Measurements from ENCODE around the gene PAPSS1. TPM values are rescaled to one million over a fixed set of nuclear protein-coding genes. Genes with fewer than 3 reads are reported as not detected.

The PAPSS1 gene
- total and polyA plus RNA-seq, 4 experiments from 2014 or later, result 23.0 to 38.6 (median 28.7) TPM

DNA sequence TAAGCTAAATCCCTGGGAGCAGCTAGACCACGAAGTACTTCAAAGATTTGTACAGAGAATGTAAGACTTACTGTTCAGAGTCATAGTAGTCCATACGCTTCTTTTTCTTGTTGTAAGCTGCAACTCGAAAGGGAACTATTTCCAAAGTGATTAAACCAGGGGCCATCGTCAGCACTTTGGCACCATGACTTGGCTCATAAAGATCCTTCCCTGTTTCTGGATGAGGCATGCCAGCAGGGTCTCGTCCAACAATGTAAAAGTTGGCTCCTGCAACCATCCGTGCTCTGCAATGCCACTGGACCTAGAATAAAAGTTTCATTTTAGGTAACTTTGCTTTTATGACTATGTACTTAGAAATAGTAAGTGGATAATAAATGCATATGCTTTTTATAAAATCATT is 88.5 kb downstream of the PAPSS1 start:
- no peaks in the 10 kb centered on the region for H3K27me3 ChIP-seq (ENCODE audit: insufficient read depth, low read length)
- H3K27ac ChIP-seq (ENCODE audit: low read depth, low read length), result no peak overlapping the region
- peaks cover 36 to 43% of the 10 kb centered on the region in 2 donors for H3K36me3 Mint-ChIP-seq
- intact Hi-C loops (cut with micrococcal nuclease), result loop anchor here (10.0 kb wide), 1 partner anchor 63 kb away; no protein-coding TSS in a partner anchor
- H3K4me1 Mint-ChIP-seq, result no peaks in the 10 kb centered on the region
- H3K9me3 Mint-ChIP-seq, result no peaks in the 10 kb centered on the region
- H3K27me3 Mint-ChIP-seq, result no peaks in the 10 kb centered on the region
- CTCF ChIA-PET (ENCODE audit: partially characterized antibody), result no interaction called here
- no peaks in the 10 kb centered on the region for H3K36me3 ChIP-seq (ENCODE audit: insufficient read depth, low read length)
- H3K27ac Mint-ChIP-seq, result no peak overlapping the region
- no peaks in the 10 kb centered on the region for H3K9me3 ChIP-seq (ENCODE audit: control insufficient read depth in 1 of 2, low read length in 2 of 2)
- no peak for DNase-seq
- no peak overlapping the region for H3K4me3 Mint-ChIP-seq
- POLR2A ChIA-PET (ENCODE audit: partially characterized antibody), result no interaction called here
- H3K4me3 ChIP-seq (ENCODE audit: low read length in 2 of 2), result no peak overlapping the region
- H3K4me1 ChIP-seq (ENCODE audit: insufficient read depth, low read length), result no peaks in the 10 kb centered on the region

DNA sequence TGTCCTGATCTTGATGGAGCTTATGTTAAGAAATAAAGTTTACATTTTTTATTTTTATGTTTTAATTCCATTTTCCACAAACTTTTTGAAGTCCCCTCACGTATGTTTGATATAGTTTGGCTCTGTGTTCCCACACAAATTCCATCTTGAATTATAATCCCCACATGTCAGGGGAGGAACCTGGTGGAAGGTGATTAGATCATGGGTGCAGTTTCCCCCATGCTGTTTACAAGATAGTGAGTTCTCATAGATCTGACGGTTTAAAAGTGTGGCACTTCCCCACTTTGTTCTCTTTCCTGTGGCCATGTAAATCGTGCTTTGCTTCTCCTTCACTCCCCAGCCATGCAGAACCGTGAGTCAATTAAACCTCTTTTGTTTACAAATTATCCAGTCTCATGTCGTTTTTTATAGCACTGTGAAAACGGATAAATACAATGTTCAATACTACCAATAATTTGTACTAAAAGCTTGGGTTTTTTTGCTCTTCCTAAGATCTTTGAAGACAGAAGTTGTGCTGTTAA is 89.8 kb downstream of the PAPSS1 start:
- H3K27me3 Mint-ChIP-seq, result no peaks in the 10 kb centered on the region
- peaks cover 40 to 49% of the 10 kb centered on the region in 2 donors for H3K36me3 Mint-ChIP-seq
- Histone ChIP-seq H3K4me3 (ENCODE audit: low read length in 2 of 2) (no peak overlapping the region), H3K27ac (ENCODE audit: low read depth, low read length) (no peak overlapping the region), H3K27me3 (ENCODE audit: insufficient read depth, low read length) (no peaks in the 10 kb centered on the region), H3K4me1 (ENCODE audit: insufficient read depth, low read length) (no peaks in the 10 kb centered on the region), H3K9me3 (ENCODE audit: control insufficient read depth in 1 of 2, low read length in 2 of 2) (no peaks in the 10 kb centered on the region), H3K36me3 (ENCODE audit: insufficient read depth, low read length) (no peaks in the 10 kb centered on the region)
- H3K9me3 Mint-ChIP-seq, result no peaks in the 10 kb centered on the region
- no peaks in the 10 kb centered on the region for H3K4me1 Mint-ChIP-seq
- no peak for DNase-seq
- intact Hi-C loops (cut with micrococcal nuclease), result loop anchor here (10.0 kb wide), 1 partner anchor 65 kb away; no protein-coding TSS in a partner anchor
- CTCF ChIA-PET (ENCODE audit: partially characterized antibody), result no interaction called here
- H3K27ac Mint-ChIP-seq, result no peak overlapping the region
- no peak overlapping the region for H3K4me3 Mint-ChIP-seq
- POLR2A ChIA-PET (ENCODE audit: partially characterized antibody), result no interaction called here

GRCh38 chr4:107629318-107629717 is 90.7 kb downstream of the PAPSS1 start:
- Histone ChIP-seq H3K4me1 (ENCODE audit: insufficient read depth, low read length) (no peaks in the 10 kb centered on the region), H3K4me3 (ENCODE audit: low read length in 2 of 2) (no peak overlapping the region), H3K27me3 (ENCODE audit: insufficient read depth, low read length) (no peaks in the 10 kb centered on the region), H3K27ac (ENCODE audit: low read depth, low read length) (no peak overlapping the region), H3K9me3 (ENCODE audit: control insufficient read depth in 1 of 2, low read length in 2 of 2) (no peaks in the 10 kb centered on the region), H3K36me3 (ENCODE audit: insufficient read depth, low read length) (no peaks in the 10 kb centered on the region)
- no peak overlapping the region for H3K27ac Mint-ChIP-seq
- no peak for DNase-seq
- H3K4me1 Mint-ChIP-seq, result no peaks in the 10 kb centered on the region
- H3K9me3 Mint-ChIP-seq, result peaks cover 0 to 4% (median 0%) of the 10 kb centered on the region in 8 donors
- POLR2A ChIA-PET (ENCODE audit: partially characterized antibody), result no interaction called here
- intact Hi-C loops (cut with micrococcal nuclease), result no loop called here
- CTCF ChIA-PET (ENCODE audit: partially characterized antibody), result no interaction called here
- H3K4me3 Mint-ChIP-seq, result no peak overlapping the region
- peaks cover 48 to 56% of the 10 kb centered on the region in 2 donors for H3K36me3 Mint-ChIP-seq
- no peaks in the 10 kb centered on the region for H3K27me3 Mint-ChIP-seq

DNA sequence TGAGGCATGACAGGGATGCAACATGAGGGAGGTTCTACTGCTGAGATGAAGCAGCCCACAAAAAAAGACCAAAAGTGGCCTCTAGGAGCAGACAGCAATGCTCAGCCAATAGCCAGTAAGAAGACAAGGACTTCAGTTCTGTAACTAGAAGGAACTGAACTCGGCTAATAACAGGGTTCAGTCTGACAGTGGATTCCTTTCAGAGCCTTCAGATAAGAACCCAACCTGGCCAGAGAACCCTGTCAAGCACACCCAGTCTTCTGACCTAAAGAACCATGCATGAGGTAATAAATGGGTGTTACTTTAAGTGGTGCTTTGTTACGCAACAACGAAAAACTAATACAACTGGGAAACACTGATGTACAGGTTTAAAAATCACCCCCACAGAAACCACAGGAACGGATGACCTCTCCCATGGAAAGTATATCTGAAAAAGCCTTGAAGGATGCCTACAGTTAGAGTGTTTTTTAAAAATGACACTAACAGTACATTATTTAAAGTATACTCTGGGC is 94.6 kb downstream of the PAPSS1 start:
- no peak for DNase-seq
- H3K36me3 Mint-ChIP-seq, result peaks cover 48 to 68% of the 10 kb centered on the region in 2 donors
- intact Hi-C loops (cut with micrococcal nuclease), result no loop called here
- peaks cover 0 to 8% (median under 1%) of the 10 kb centered on the region in 4 donors for H3K4me1 Mint-ChIP-seq
- no peaks in the 10 kb centered on the region for H3K27me3 ChIP-seq (ENCODE audit: insufficient read depth, low read length)
- H3K9me3 Mint-ChIP-seq, result peaks cover 0 to 12% (median 5%) of the 10 kb centered on the region in 8 donors
- CTCF ChIA-PET (ENCODE audit: partially characterized antibody), result no interaction called here
- no peaks in the 10 kb centered on the region for H3K27me3 Mint-ChIP-seq
- H3K4me1 ChIP-seq (ENCODE audit: insufficient read depth, low read length), result no peaks in the 10 kb centered on the region
- POLR2A ChIA-PET (ENCODE audit: partially characterized antibody), result no interaction called here
- no peak overlapping the region for H3K27ac ChIP-seq (ENCODE audit: low read depth, low read length)
- H3K4me3 Mint-ChIP-seq, result no peak overlapping the region
- no peak overlapping the region for H3K27ac Mint-ChIP-seq
- H3K36me3 ChIP-seq (ENCODE audit: insufficient read depth, low read length), result no peaks in the 10 kb centered on the region
- no peak overlapping the region for H3K4me3 ChIP-seq (ENCODE audit: low read length in 2 of 2)
- H3K9me3 ChIP-seq (ENCODE audit: control insufficient read depth in 1 of 2, low read length in 2 of 2), result no peaks in the 10 kb centered on the region

DNA sequence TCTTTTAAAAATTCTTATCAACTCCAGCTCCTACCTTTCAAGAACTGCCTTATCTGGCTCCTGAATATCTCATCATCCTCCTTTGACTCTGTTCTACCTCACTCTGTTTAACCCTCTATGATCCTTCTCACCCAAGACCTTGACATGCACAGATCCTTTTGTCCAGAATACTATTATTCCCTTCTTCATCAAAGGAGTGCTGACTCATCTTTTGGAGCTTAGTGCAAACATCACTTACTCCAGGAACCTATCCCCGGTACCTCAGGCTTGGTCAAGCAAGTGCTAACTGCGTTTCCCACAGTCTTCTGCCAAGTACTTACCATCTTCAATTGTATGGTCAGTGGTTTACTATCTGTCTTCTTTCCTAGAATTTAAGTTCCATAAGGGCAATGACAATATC is 96.0 kb downstream of the PAPSS1 start:
- Mint-ChIP-seq H3K4me3 (no peak overlapping the region), H3K4me1 (peaks cover 0 to 8% (median under 1%) of the 10 kb centered on the region in 4 donors), H3K27ac (no peak overlapping the region), H3K36me3 (peaks cover 36 to 63% of the 10 kb centered on the region in 2 donors), H3K27me3 (no peaks in the 10 kb centered on the region), H3K9me3 (peaks cover 0 to 12% (median 5%) of the 10 kb centered on the region in 8 donors)
- no peaks in the 10 kb centered on the region for H3K36me3 ChIP-seq (ENCODE audit: insufficient read depth, low read length)
- no peaks in the 10 kb centered on the region for H3K9me3 ChIP-seq (ENCODE audit: control insufficient read depth in 1 of 2, low read length in 2 of 2)
- intact Hi-C loops (cut with micrococcal nuclease), result no loop called here
- H3K4me1 ChIP-seq (ENCODE audit: insufficient read depth, low read length), result no peaks in the 10 kb centered on the region
- H3K4me3 ChIP-seq (ENCODE audit: low read length in 2 of 2), result no peak overlapping the region
- DNase-seq, result no peak
- ChIA-PET POLR2A (ENCODE audit: partially characterized antibody) (no interaction called here), CTCF (ENCODE audit: partially characterized antibody) (no interaction called here)
- H3K27ac ChIP-seq (ENCODE audit: low read depth, low read length), result no peak overlapping the region
- H3K27me3 ChIP-seq (ENCODE audit: insufficient read depth, low read length), result no peaks in the 10 kb centered on the region

- CTCF ChIA-PET (ENCODE audit: partially characterized antibody), result no interaction called here
- no peaks in the 10 kb centered on the region for H3K36me3 ChIP-seq (ENCODE audit: insufficient read depth, low read length)
- no peaks in the 10 kb centered on the region for H3K27me3 Mint-ChIP-seq
- H3K36me3 Mint-ChIP-seq, result peaks cover 37 to 76% of the 10 kb centered on the region in 2 donors
- no peaks in the 10 kb centered on the region for H3K9me3 ChIP-seq (ENCODE audit: control insufficient read depth in 1 of 2, low read length in 2 of 2)
- no peak overlapping the region for H3K27ac Mint-ChIP-seq
- no peaks in the 10 kb centered on the region for H3K27me3 ChIP-seq (ENCODE audit: insufficient read depth, low read length)
- H3K9me3 Mint-ChIP-seq, result peaks cover 0 to 12% (median 5%) of the 10 kb centered on the region in 8 donors
- no peaks in the 10 kb centered on the region for H3K4me1 ChIP-seq (ENCODE audit: insufficient read depth, low read length)
- DNase-seq, result no peak
- POLR2A ChIA-PET (ENCODE audit: partially characterized antibody), result no interaction called here
- no peak overlapping the region for H3K27ac ChIP-seq (ENCODE audit: low read depth, low read length)
- H3K4me3 Mint-ChIP-seq, result no peak overlapping the region
- H3K4me3 ChIP-seq (ENCODE audit: low read length in 2 of 2), result no peak overlapping the region
- intact Hi-C loops (cut with micrococcal nuclease), result no loop called here
- peaks cover 0 to 11% (median 3%) of the 10 kb centered on the region in 4 donors for H3K4me1 Mint-ChIP-seq
These were observed 98.0 kb downstream of the PAPSS1 start for GRCh38 chr4:107622006-107622405.

DNA sequence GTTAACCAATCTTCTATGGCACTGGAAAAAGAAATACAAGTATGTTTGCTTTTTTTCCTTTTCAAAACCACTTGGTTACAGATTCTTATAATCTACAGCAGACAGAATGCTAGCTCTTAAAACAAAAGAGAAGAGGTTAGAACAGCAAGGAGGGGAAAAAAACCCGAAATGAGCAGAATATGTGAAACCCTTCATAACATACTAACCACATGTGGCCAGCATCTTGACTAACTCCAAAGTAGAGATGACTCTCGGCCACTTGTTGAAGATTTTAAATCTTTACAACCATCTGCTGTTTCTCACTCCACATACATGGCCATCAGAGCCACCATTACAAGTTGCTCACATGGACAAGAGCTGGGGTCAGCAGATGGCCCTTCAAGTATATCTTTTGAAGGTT is 100.3 kb downstream of the PAPSS1 start:
- Mint-ChIP-seq H3K27me3 (no peaks in the 10 kb centered on the region), H3K27ac (no peak overlapping the region), H3K4me1 (peaks cover 0 to 13% (median 3%) of the 10 kb centered on the region in 4 donors), H3K36me3 (peaks cover 39 to 81% of the 10 kb centered on the region in 2 donors), H3K9me3 (peaks cover 0 to 12% (median 5%) of the 10 kb centered on the region in 8 donors), H3K4me3 (no peak overlapping the region)
- Histone ChIP-seq H3K27ac (ENCODE audit: low read depth, low read length) (no peak overlapping the region), H3K9me3 (ENCODE audit: control insufficient read depth in 1 of 2, low read length in 2 of 2) (no peaks in the 10 kb centered on the region), H3K4me1 (ENCODE audit: insufficient read depth, low read length) (no peaks in the 10 kb centered on the region), H3K27me3 (ENCODE audit: insufficient read depth, low read length) (no peaks in the 10 kb centered on the region), H3K4me3 (ENCODE audit: low read length in 2 of 2) (no peak overlapping the region), H3K36me3 (ENCODE audit: insufficient read depth, low read length) (no peaks in the 10 kb centered on the region)
- DNase-seq, result no peak
- POLR2A ChIA-PET (ENCODE audit: partially characterized antibody), result no interaction called here
- intact Hi-C loops (cut with micrococcal nuclease), result no loop called here
- CTCF ChIA-PET (ENCODE audit: partially characterized antibody), result no interaction called here

Measured in CD4-positive, alpha-beta memory T cell (primary cell).